Neural progenitor cell (in vitro differentiated cells): Measurements from ENCODE around the gene GON4L. TPM values are rescaled to one million over a fixed set of nuclear protein-coding genes. Genes with fewer than 3 reads are reported as not detected.
"Not testable (repeated sequence)": the region's sequence is repeated elsewhere in the genome, so short reads cannot be mapped to it uniquely, and the experiment has no call there.

Experiments used
- DNase-seq: peaks from one replicate; pipeline ENCODE4 v3.0.0-alpha.2; 2016; ENCODE audit warnings: low spot score
- H2AFZ ChIP-seq: fragments of 200-600 bp; sonication (generic); replicated peaks from 2 replicates; pipeline ENCODE4 v1.6.1; 2016; ENCODE audit warnings: antibody characterized with exemption
- H3F3A ChIP-seq: fragments of 200-600 bp; sonication (generic); 2 replicates; pipeline ENCODE4 v1.6.1; 2016; ENCODE audit warnings: antibody characterized with exemption, low read depth
- H3K27ac ChIP-seq: fragments of 200-600 bp; sonication (generic); 2 replicates; pipeline ENCODE4 v1.5.1; 2016; ENCODE audit warnings: mild to moderate bottlenecking
- H3K27me3 ChIP-seq: fragments of 200-600 bp; sonication (generic); 2 replicates; pipeline ENCODE4 v1.6.1; 2016; ENCODE audit warnings: mild to moderate bottlenecking, moderate library complexity
- H3K36me3 ChIP-seq: fragments of 200-600 bp; sonication (generic); 2 replicates; pipeline ENCODE4 v1.5.1; 2016
- H3K4me1 ChIP-seq: fragments of 200-600 bp; sonication (generic); 2 replicates; pipeline ENCODE4 v1.6.1; 2016; ENCODE audit warnings: mixed run types
- H3K4me2 ChIP-seq: fragments of 200-600 bp; sonication (generic); 2 replicates; pipeline ENCODE4 v1.6.1; 2016
- H3K4me3 ChIP-seq: fragments of 200-600 bp; sonication (generic); 2 replicates; pipeline ENCODE4 v1.5.1; 2016
- H3K79me2 ChIP-seq: fragments of 200-600 bp; sonication (generic); 2 replicates; pipeline ENCODE4 v1.6.1; 2016; ENCODE audit warnings: low read depth
- H3K9ac ChIP-seq: fragments of 200-600 bp; sonication (generic); 2 replicates; pipeline ENCODE4 v1.6.1; 2016
- H3K9me3 ChIP-seq: fragments of 200-600 bp; sonication (generic); 2 replicates; pipeline ENCODE4 v1.5.1; 2016; ENCODE audit warnings: low read depth
- H4K20me1 ChIP-seq: fragments of 200-600 bp; sonication (generic); 2 replicates; pipeline ENCODE4 v1.6.1; 2016; ENCODE audit warnings: low read depth
- H3K27ac Mint-ChIP-seq: 3 replicates; pipeline ENCODE4 v1.8.0; 2021; ENCODE audit warnings: mixed read lengths
- H3K27me3 Mint-ChIP-seq: 2 replicates; pipeline ENCODE4 v1.8.0; 2022; ENCODE audit warnings: low read depth, mild to moderate bottlenecking, inconsistent platforms, moderate library complexity, mixed read lengths; ENCODE audit not compliant: insufficient read depth
- H3K36me3 Mint-ChIP-seq: 3 replicates; pipeline ENCODE4 v1.8.0; 2021; ENCODE audit warnings: mixed read lengths
- H3K4me1 Mint-ChIP-seq: 3 replicates; pipeline ENCODE4 v1.8.0; 2021; ENCODE audit warnings: mixed read lengths
- H3K4me3 Mint-ChIP-seq: 3 replicates; pipeline ENCODE4 v1.8.0; 2021; ENCODE audit warnings: mild to moderate bottlenecking, moderate library complexity, mixed read lengths
- H3K9me3 Mint-ChIP-seq: 3 replicates; pipeline ENCODE4 v1.8.0; 2020; ENCODE audit warnings: mixed read lengths
- EZH2 ChIP-seq: fragments of 200-600 bp; sonication (generic); IDR thresholded peaks from 2 replicates; pipeline ENCODE4 v1.6.1; 2017; ENCODE audit warnings: antibody characterized with exemption, mild to moderate bottlenecking, moderate library complexity
- EZH2phosphoT487 ChIP-seq: fragments of 200-600 bp; sonication (generic); IDR thresholded peaks from 2 replicates; pipeline ENCODE4 v1.6.1; 2017; ENCODE audit warnings: antibody characterized with exemption
- total RNA-seq: library from RNA; depleted of rRNA; stranded (reverse); fragments of >200 nt; gene quantifications from 2 replicates; pipeline ENCODE4 v1.2.3, GENCODE V29; 2015; ENCODE audit warnings: low replicate concordance
- TF ChIP-seq, protein P1 (sequence below): fragments of 200-600 bp; sonication (generic); IDR thresholded peaks from 2 replicates; pipeline ENCODE4 v1.5.1; 2017; ENCODE audit warnings: antibody characterized with exemption, mild to moderate bottlenecking

The GON4L gene
- total RNA-seq, 1 donor from 2014 or later = 31.4 TPM

DNA sequence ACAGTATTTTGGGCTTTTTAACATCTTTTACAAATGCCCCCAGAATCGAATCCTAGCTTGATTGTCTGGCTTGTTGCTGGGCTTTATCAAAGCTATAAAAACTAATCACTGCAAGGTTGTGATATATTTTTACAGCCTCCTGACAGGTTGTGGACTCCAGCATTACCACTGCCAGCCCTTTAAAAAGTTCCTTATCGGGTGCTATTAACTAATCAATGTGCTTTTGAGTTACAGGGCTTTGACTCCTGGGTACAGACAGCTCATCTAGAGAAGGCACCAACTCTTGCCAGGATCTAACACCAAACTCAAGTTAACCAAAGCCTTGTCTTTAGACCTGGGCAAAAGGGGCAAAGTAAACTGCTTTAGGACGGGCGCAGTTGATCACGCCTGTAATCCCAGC lies 16.6 kb downstream of the GON4L start:
- H3K36me3 Mint-ChIP-seq = peaks cover 36% of the 10 kb centered on the region
- H3K4me1 Mint-ChIP-seq = peaks cover 23% of the 10 kb centered on the region
- no peak overlapping the region for H3K9ac ChIP-seq
- peaks cover 4% of the 10 kb centered on the region for H3K9me3 Mint-ChIP-seq
- H3K27ac Mint-ChIP-seq = no peak overlapping the region
- peaks cover 10% of the 10 kb centered on the region for H3F3A ChIP-seq
- no peaks in the 10 kb centered on the region for H3K36me3 ChIP-seq
- H3K9me3 ChIP-seq = no peaks in the 10 kb centered on the region
- no peak for DNase-seq
- H3K4me2 ChIP-seq = no peak overlapping the region
- no peak overlapping the region for H3K4me3 Mint-ChIP-seq
- H3K4me3 ChIP-seq = no peak overlapping the region
- H3K4me1 ChIP-seq = no peaks in the 10 kb centered on the region
- no peak overlapping the region for H3K27ac ChIP-seq
- no peak overlapping the region for H2AFZ ChIP-seq
- H3K27me3 Mint-ChIP-seq = peaks cover 6% of the 10 kb centered on the region
- H3K79me2 ChIP-seq = peaks cover 95% of the 10 kb centered on the region
- H4K20me1 ChIP-seq = peaks cover 20% of the 10 kb centered on the region
- TF ChIP-seq EZH2phosphoT487 (no peak), EZH2 (no peak)
- TF ChIP-seq, protein P1, sequence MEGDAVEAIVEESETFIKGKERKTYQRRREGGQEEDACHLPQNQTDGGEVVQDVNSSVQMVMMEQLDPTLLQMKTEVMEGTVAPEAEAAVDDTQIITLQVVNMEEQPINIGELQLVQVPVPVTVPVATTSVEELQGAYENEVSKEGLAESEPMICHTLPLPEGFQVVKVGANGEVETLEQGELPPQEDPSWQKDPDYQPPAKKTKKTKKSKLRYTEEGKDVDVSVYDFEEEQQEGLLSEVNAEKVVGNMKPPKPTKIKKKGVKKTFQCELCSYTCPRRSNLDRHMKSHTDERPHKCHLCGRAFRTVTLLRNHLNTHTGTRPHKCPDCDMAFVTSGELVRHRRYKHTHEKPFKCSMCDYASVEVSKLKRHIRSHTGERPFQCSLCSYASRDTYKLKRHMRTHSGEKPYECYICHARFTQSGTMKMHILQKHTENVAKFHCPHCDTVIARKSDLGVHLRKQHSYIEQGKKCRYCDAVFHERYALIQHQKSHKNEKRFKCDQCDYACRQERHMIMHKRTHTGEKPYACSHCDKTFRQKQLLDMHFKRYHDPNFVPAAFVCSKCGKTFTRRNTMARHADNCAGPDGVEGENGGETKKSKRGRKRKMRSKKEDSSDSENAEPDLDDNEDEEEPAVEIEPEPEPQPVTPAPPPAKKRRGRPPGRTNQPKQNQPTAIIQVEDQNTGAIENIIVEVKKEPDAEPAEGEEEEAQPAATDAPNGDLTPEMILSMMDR = no peak
- no peaks in the 10 kb centered on the region for H3K27me3 ChIP-seq

DNA sequence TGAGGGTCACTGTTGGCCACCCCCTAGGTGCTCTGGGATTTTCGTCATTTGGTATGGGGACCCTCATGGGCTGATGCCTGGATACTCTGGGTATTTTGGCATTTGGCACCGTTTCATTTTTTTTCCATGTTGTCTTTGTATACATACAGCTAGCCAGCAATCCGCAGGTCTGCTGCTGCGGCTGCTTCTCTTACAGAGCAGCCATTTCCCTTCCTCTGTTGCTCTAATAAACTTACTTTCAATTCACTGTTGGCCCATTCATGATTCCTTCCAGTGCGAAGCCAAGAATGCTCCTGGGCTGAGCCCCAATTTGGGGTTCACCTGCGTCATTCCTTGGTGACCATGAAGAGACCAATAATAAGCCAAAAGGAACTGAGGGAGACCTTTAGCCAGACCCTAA lies 21.5 kb downstream of the GON4L start:
- H3K36me3 Mint-ChIP-seq = peaks cover 25% of the 10 kb centered on the region
- peaks cover 6% of the 10 kb centered on the region for H4K20me1 ChIP-seq

DNA sequence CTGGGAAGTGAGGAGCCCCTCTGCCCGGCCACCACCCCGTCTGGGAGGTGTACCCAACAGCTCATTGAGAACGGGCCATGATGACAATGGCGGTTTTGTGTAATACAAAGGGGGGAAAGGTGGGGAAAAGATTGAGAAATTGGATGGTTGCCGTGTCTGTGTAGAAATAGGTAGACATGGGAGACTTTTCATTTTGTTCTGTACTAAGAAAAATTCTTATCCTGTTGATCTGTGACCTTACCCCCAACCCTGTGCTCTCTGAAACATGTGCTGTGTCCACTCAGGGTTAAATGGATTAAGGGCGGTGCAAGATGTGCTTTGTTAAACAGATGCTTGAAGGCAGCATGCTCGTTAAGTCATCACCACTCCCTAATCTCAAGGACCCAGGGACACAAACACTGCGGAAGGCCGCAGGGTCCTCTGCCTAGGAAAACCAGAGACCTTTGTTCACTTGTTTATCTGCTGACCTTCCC lies 22.1 kb downstream of the GON4L start:
- Histone ChIP-seq H3K27ac (peak overlapping the region; percentile 82), H3K79me2 (peaks cover 77% of the 10 kb centered on the region), H3F3A (peaks cover 24% of the 10 kb centered on the region)
- Mint-ChIP-seq H3K27ac (peak overlapping the region; percentile 95), H3K4me1 (peaks cover 43% of the 10 kb centered on the region), H3K4me3 (peak overlapping the region; percentile 73), H3K36me3 (peaks cover 23% of the 10 kb centered on the region)
- H3K36me3 ChIP-seq, DNase-seq, H4K20me1 ChIP-seq, H3K27me3 Mint-ChIP-seq, H3K4me2 ChIP-seq, H3K9ac ChIP-seq, H3K9me3 Mint-ChIP-seq, H3K4me3 ChIP-seq, H3K9me3 ChIP-seq, H3K4me1 ChIP-seq, H3K27me3 ChIP-seq, H2AFZ ChIP-seq: not testable (repeated sequence)

More for the DNA sequence above, 21.5 kb downstream of the GON4L start:
- TF ChIP-seq EZH2phosphoT487 (no peak), EZH2 (no peak)
- TF ChIP-seq, protein P1 = no peak
- Mint-ChIP-seq H3K27ac (peak overlapping the region; percentile 95), H3K4me3 (peak overlapping the region; percentile 73), H3K4me1 (peaks cover 43% of the 10 kb centered on the region), H3K9me3 (peaks cover 4% of the 10 kb centered on the region), H3K27me3 (peaks cover 6% of the 10 kb centered on the region)
- Histone ChIP-seq H3K4me1 (no peaks in the 10 kb centered on the region), H3K27ac (peak overlapping the region; percentile 77), H3K79me2 (peaks cover 78% of the 10 kb centered on the region), H3K4me2 (no peak overlapping the region), H3K9ac (no peak overlapping the region), H3K27me3 (no peaks in the 10 kb centered on the region), H2AFZ (no peak overlapping the region), H3K9me3 (no peaks in the 10 kb centered on the region), H3F3A (peaks cover 24% of the 10 kb centered on the region), H3K4me3 (no peak overlapping the region), H3K36me3 (no peaks in the 10 kb centered on the region)
- peak; percentile 3 for DNase-seq

DNA sequence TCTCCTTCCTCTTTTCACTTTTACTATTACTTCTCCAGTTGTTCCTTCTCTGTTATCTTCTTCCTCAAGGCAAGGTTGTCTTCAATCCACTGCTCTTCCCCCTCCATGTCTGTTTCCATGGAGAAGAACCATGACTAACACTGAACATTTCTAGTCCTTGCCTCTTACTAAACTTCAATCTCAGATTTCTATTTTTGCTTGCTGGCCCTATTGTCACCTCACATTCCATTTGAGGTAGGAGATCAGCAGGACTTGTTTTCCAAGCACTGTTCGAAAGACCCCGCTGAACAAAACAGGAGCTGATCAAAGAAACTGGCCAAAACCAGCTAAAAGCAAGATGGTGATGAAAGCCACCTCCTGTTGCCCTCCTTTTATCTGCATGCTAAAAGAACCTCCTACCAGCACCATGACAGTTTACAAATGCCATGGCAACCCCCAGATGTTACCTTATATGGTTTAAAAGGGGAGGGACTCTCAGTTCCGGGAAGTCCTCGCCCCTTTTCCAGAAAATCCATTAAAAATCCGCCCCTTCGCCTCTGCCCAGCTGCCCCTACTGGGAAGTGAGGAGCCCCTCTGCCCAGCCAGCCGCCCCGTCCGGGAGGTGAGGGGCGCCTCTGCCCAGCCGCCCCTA lies 22.6 kb downstream of the GON4L start:
- peak; percentile 70 for DNase-seq

More for the DNA sequence above, 22.6 kb downstream of the GON4L start:
- Histone ChIP-seq H3K27ac (peak overlapping the region; percentile 82), H3K4me1 (no peaks in the 10 kb centered on the region), H3K4me3 (no peak overlapping the region), H2AFZ (no peak overlapping the region), H3K36me3 (no peaks in the 10 kb centered on the region), H3K4me2 (peak overlapping the region; percentile 32), H3K27me3 (no peaks in the 10 kb centered on the region), H3K9me3 (no peaks in the 10 kb centered on the region), H3K79me2 (peaks cover 72% of the 10 kb centered on the region), H3K9ac (no peak overlapping the region), H3F3A (peaks cover 24% of the 10 kb centered on the region), H4K20me1 (no peaks in the 10 kb centered on the region)
- TF ChIP-seq EZH2phosphoT487 = no peak
- TF ChIP-seq, protein P1 = no peak
- TF ChIP-seq EZH2 = no peak
- peaks cover 4% of the 10 kb centered on the region for H3K9me3 Mint-ChIP-seq
- H3K36me3 Mint-ChIP-seq = peaks cover 24% of the 10 kb centered on the region
- H3K27me3 Mint-ChIP-seq = peaks cover 6% of the 10 kb centered on the region
- peak overlapping the region; percentile 74 for H3K4me3 Mint-ChIP-seq
- H3K4me1 Mint-ChIP-seq = peaks cover 45% of the 10 kb centered on the region
- peak overlapping the region; percentile 99 for H3K27ac Mint-ChIP-seq
